PFSK-1 (cell line): ENCODE measurements around the gene PIK3CB.

Source experiments
- FOXP2 ChIP-seq: optimal IDR thresholded peaks from 2 replicates; pipeline ENCODE3; 2011; ENCODE audit warnings: borderline replicate concordance, control low read depth, inconsistent platforms; ENCODE audit not compliant: insufficient read depth; ENCODE audit errors: extremely low read length, extremely low read depth
- POLR2AphosphoS5 ChIP-seq: IDR thresholded peaks from 2 replicates; pipeline ENCODE4 v1.6.1; 2012; ENCODE audit warnings: low read depth, mild to moderate bottlenecking, control low read depth, low read length, moderate library complexity
- SIN3A ChIP-seq: IDR thresholded peaks from 2 replicates; pipeline ENCODE4 v1.6.1; 2012; ENCODE audit warnings: mild to moderate bottlenecking, low read length, moderate library complexity, borderline replicate concordance; ENCODE audit not compliant: insufficient read depth
- TAF1 ChIP-seq: IDR thresholded peaks from 2 replicates; pipeline ENCODE4 v1.6.1; 2012; ENCODE audit warnings: low read length, control low read depth, borderline replicate concordance; ENCODE audit not compliant: insufficient read depth
- TF ChIP-seq, protein P1 (sequence below), 2 experiments: IDR thresholded peaks; 2 replicates each; pipeline versions ENCODE4 v1.6.1 to v1.8.0; 2011 to 2012; ENCODE audit warnings: low read depth in 2 of 2, low read length in 2 of 2, control low read depth in 1 of 2, inconsistent platforms in 1 of 2, mild to moderate bottlenecking in 1 of 2, moderate library complexity in 1 of 2; ENCODE audit not compliant: insufficient read depth in 1 of 2

The PIK3CB gene

DNA sequence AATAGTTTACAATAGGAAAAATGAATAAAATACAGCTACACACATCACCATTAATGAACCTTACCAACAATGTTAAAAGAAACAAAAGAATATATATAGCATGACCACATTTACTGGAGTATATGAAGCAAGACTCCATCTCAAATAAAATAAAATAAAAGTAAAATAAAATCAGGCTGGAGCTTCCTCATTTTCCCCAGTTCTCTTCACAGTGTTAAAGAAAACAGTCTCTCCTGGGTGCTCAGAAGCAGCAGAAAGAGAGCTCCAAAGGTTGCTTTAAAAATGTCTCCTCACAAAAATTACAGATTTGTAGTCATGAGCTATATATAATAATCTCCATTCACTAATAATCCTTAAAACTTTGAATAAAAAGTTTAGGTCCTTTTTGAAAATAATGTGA, 48.8 kb downstream of the PIK3CB start:
- TF ChIP-seq SIN3A, result no peak
- TF ChIP-seq, protein P1, sequence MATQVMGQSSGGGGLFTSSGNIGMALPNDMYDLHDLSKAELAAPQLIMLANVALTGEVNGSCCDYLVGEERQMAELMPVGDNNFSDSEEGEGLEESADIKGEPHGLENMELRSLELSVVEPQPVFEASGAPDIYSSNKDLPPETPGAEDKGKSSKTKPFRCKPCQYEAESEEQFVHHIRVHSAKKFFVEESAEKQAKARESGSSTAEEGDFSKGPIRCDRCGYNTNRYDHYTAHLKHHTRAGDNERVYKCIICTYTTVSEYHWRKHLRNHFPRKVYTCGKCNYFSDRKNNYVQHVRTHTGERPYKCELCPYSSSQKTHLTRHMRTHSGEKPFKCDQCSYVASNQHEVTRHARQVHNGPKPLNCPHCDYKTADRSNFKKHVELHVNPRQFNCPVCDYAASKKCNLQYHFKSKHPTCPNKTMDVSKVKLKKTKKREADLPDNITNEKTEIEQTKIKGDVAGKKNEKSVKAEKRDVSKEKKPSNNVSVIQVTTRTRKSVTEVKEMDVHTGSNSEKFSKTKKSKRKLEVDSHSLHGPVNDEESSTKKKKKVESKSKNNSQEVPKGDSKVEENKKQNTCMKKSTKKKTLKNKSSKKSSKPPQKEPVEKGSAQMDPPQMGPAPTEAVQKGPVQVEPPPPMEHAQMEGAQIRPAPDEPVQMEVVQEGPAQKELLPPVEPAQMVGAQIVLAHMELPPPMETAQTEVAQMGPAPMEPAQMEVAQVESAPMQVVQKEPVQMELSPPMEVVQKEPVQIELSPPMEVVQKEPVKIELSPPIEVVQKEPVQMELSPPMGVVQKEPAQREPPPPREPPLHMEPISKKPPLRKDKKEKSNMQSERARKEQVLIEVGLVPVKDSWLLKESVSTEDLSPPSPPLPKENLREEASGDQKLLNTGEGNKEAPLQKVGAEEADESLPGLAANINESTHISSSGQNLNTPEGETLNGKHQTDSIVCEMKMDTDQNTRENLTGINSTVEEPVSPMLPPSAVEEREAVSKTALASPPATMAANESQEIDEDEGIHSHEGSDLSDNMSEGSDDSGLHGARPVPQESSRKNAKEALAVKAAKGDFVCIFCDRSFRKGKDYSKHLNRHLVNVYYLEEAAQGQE (IDR thresholded peaks at IDR 0.05; ENCODE audit: insufficient read depth in 1 of 2, low read depth in 2 of 2, low read length in 2 of 2), result no peak
- TF ChIP-seq TAF1, result no peak
- TF ChIP-seq FOXP2, result no peak
- TF ChIP-seq POLR2AphosphoS5, result no peak

DNA sequence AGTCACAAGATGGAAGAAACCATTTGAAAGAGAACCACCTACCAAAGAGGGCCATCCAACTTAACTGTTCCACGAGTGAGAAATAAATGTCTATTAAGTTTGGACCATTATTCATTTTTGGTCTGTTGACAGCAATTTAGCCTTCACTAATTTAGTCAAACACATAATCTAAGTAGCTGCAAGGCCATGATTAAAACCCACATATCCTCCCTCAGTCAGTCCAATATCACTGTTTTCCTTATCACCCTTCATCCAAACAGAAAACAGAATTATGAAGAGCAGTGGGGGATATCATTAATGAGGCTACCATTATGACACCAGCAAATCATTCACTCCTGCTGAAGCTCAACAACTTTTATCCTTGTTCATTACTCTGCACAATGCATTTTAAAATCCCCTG, 52.0 kb downstream of the PIK3CB start:
- TF ChIP-seq FOXP2 (no peak), POLR2AphosphoS5 (no peak), SIN3A (no peak), TAF1 (no peak)
- TF ChIP-seq, protein P1 (IDR thresholded peaks at IDR 0.05; ENCODE audit: insufficient read depth in 1 of 2, low read depth in 2 of 2, low read length in 2 of 2), result no peak

DNA sequence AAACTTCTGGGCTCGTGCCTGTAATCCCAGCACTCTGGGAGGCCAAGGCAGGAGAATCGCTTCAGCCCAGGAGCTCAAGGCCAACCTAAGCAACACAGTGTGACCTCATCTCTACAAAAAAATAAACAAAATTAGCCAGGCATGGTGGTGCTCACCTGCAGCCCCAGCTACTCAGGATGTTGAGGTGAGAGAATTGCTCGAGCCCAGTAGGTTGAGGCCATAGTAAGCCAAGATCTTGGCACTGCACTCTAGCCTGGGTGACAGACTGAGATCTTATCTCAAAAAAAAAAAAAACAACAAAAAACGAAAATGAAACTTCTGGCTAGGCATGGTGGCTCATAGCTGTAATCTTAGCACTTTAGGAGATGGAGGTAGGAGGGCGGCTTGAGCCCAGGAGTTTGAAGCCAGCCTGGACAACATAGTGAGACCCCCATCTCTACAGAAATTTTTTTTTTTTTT, 53.7 kb downstream of the PIK3CB start:
- TF ChIP-seq, protein P1 (IDR thresholded peaks at IDR 0.05; ENCODE audit: insufficient read depth in 1 of 2, low read depth in 2 of 2, low read length in 2 of 2), result no peak
- no peak for TF ChIP-seq SIN3A
- no peak for TF ChIP-seq FOXP2
- no peak for TF ChIP-seq TAF1
- TF ChIP-seq POLR2AphosphoS5, result no peak

DNA sequence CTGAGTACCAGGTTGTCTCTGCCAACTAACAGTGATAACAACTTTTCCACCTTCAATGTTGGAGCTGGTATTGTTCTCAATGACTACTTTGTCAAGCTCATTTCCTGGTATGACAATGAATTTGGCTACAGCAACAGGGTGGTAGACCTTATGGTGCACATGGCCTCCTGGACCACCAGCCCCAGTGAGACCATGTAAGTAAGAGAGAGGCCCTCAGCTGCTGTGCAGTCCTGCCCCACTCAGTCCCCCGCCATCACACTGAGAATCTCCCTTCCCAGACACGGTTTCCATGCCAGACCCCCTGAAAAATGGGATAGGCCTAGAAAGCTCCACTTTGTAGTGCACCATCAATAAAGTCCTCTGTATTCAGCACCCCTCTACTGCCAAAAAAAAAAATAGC, 56.1 kb downstream of the PIK3CB start:
- no peak for TF ChIP-seq SIN3A
- no peak for TF ChIP-seq FOXP2
- no peak for TF ChIP-seq TAF1
- TF ChIP-seq, protein P1 (IDR thresholded peaks at IDR 0.05; ENCODE audit: insufficient read depth in 1 of 2, low read depth in 2 of 2, low read length in 2 of 2), result no peak
- no peak for TF ChIP-seq POLR2AphosphoS5

DNA sequence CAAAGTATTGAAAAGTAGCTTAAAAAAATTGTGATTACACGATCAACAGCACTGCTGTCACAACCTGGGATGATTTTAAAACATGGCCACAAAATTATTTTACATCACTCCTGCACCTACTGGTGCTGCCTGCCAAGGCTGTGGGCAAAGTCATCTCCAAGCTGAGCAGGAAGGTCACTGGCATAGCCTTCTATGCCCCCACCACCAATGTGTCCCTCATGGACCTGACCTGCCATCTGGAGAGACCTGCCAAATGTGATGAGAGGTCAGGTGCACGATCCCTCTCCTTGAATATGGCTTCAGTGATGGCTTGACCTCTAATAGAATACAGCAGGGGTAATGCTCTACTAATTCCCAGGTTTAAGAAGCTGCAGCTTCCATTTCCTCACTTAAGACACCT, 57.8 kb downstream of the PIK3CB start:
- TF ChIP-seq, protein P1 (IDR thresholded peaks at IDR 0.05; ENCODE audit: insufficient read depth in 1 of 2, low read depth in 2 of 2, low read length in 2 of 2), result no peak
- TF ChIP-seq POLR2AphosphoS5 (no peak), TAF1 (no peak), FOXP2 (no peak), SIN3A (no peak)
